ENCODE measurements around the gene SHISA9.

DNA sequence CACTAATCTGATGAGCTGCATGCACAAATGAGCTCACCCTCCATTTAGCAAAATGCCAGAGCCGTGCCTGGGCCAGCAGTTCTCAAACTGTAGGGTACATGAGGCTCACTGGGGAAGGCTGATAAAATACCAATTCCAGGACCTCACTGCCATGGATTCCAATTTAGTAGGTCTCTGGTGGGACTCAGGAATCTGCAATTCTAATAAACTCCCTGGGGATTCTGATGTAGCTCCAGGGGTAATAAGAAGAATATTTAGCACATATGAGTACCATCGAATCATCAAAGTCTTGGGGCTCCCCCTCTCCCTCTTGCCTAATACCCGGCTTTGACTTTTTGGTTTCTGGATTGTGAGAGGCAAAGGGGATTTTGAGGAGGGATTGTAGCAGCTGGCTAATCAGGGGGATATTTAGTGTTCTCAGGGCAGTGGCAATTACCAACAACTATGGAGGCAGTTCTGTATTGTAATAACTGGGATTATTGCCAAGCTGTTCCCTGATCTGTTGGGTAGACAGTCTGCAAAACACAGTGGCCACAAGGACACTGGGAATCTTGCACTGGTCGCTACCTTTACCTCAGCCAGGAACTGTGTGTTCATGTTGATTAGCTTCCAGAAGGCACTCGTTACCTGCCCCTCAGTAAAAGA is 140.4 kb downstream of the SHISA9 start:
- TF ChIP-seq EZH2 (IDR thresholded peaks at IDR 0.05; ENCODE audit: borderline replicate concordance) (no peak), EZH2phosphoT487 (IDR thresholded peaks at IDR 0.05; ENCODE audit: low read depth, severe bottlenecking, unreplicated experiment) (no peak)

Data from hepatocyte (in vitro differentiated cells).